SKM-1 treated with dmso at 0.1 percent for 144 hours (cell line): ENCODE results near the gene EXT2.

Experiments used
- DNase-seq: peaks from one replicate; lab custom pipeline; 2025; ENCODE audit not compliant: unreplicated experiment; lab: John Stamatoyannopoulos, UW

The EXT2 gene

GRCh38 chr11:44263738-44264437, 168.4 kb downstream of the EXT2 start:
- DNase-seq, result no peak

DNA sequence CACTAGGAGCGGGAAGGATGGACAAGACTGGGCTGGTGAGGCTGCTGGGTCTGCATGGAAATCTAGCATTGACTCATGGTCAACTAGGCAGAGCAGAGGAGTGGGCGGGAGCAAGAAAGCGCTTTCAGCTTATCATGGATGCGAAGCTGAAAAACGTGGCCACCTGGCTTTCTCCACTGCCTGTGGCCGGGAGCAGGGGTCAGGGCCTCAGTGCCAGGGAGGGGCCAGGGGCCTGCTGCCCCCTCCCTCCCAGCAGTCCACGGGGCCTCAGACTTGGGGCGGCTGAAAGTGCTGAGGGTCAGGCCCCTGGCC, 168.9 kb downstream of the EXT2 start:
- DNase-seq, result no peak

DNA sequence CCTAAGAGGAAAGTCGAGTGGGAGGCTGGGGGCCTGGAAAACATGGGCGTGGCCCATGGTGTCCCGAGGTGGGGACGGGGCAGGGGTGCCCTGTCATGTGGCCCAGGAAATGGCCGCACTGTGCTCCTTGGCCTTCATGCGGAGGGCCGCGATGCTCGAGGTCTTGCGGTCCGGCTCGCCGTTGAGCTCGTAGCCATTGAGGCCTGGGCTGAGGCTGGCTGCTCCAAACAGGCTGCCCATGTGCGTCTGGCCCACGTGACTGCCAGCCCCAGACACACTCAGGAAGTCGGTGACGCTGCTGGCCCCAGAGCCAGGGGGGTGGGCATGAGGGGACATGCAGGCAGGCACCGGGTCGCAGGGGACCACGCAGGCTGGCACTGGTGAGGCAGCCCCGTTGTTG, 169.3 kb downstream of the EXT2 start:
- DNase-seq, result no peak

DNA sequence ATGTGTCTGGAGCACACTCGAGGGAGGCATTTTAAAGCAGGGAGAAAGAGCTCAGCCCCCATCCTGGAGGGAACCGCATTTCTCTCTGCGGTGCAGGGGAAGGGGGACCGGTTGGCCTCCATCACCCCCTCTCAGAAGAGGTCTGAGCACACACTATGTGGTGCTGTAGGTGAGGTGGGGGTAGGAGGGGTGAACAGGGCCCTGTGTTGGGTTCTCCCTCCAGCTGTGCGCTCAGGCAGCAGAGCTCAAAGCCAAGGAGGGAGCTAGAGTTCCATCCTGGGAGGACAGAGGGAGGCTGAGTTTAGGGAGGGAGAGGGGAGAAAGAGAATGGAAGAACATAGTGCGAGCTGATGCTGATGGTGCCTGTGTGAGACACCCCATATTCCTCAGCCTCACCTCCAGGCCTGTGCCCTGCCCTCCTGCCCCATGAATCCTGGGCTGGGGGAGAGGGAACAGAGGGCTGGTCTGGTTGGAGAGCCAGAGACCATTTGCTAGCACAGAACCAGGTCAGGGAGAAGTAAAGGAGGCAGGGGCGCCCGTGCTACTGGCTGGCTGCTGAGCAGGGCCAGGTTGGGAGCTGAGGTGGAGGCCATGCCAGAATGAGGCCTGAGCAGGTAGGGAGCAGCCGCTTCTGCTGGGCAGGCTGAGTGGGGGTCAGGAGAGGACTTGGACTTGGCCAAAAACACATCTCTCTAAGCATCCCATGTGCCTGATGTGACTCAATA, 170.7 kb downstream of the EXT2 start:
- DNase-seq, result no peak

DNA sequence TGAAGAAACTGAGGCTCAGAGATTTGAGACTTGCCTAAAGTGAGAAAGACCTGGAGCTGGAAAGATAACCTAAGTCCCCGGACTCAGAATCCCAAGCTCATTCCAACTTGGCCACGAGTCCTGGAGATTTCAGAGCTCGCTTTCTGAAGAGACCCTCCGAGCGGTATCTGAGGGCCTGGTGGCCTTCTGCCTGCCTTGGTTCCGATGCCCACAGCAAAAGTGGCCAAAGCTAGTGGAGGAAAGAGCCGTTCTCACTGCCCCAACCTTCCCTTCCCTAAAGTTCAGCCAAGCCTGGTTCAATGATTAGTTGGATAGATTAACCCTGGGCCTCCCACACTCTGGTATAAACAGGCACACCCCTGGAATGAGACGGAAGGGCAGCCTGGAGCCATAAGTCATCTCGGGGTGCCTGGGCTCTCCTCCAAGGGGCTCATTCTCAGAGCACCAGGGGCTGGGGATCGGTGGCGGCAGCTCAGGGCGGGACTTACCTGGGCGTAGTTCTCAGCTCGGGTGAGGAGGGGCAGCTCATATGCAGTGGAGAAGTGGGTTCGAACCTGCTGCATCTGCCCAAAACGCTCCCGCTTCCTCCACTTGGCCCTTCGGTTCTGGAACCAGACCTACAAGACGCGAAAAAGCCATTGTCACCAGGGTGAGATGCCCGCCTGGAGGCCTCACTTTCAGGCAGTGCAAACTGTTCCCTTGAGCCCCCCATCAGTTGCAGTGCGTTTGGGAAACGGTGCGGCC, 171.7 kb downstream of the EXT2 start:
- no peak for DNase-seq

GRCh38 chr11:44267750-44268613, 172.5 kb downstream of the EXT2 start:
- no peak for DNase-seq

DNA sequence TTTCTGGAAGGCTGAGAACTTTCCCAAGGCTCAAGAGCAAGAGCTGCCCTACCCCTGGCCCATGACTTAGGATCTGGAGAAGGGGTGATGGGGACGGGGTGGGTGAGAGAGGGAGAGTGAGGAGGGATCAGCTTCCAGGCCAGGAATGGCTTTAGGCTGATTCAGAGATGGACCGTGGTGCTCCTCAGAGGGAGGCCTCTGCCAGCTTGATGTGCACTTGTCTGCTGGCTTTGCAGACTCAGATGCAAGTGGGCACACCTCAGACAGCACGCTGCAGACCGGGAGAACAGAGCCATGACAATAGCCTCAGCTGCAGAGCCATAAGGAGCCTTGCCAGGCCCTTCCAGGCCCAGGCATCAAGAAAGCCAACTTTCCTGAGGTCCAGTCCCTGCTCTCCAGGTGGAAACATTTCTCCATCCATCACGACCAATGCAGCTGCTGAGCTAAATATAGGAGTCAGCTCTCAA, 173.2 kb downstream of the EXT2 start:
- no peak for DNase-seq

DNA sequence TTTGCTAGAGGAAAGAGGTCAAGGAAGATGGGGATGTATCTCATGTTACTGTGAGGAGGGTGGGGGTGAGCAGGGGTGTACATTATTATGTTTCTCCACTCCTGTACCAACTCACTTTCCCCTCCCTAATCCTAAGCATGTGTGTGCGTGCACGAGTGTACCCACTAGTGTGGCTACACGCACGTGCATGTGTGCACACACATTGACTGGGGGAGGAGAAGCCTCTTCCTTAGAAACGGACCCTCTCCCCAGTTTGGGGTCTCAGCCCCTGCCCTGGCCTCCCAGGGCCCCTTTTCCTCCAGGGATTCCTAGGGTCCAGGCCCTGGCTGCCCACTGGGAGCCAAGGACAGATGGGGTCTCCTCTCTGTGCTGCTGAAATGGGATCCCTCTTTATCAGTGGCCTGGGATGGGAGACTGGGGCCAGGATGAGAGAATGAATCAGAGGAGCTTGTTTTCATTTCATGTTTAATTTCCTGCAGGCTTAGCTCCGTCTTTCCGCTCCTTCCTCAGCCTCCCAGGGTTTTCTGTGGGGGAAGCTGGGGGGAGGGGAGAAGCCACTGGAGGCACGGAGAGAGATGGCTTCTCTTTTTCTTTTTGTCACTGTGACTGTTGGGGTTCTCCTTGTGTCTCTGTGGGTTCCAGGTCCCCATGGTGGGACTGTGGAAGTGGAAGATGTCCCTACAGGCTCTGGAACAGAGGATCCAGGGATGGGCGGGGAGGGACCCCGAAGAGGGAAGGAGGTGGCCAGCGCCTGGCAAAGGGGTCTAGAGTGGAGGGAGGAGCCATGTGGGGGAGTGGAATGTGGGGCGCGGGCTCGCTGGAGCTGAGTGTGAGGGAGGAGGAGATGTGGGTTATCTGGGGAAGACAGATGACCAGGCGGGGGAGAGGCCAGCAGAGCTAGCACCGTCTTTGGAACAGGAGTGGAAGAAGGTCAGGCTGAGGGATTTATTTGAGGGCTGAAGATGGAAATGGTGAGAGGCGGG, 174.2 kb downstream of the EXT2 start:
- DNase-seq, result no peak

GRCh38 chr11:44270403-44271273, 175.2 kb downstream of the EXT2 start:
- no peak for DNase-seq

DNA sequence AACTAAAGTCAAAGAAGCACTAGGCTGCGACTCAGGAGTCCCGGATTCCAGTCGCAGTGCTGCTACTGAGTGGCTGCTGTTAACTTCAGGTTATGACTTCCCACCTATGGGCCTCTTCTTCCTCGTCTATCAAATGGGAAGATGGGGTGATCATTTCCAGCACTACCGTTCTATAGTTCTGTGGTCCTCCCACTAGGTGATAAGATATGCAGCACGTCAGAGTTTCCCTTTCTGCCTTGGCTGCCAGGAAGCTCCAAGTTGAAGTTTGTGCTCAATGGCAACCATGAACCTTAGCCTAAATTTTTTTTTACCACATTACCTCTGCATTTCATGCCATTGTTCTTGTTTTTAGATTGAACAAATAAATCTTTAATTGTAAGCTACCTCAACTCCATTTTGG, 175.8 kb downstream of the EXT2 start:
- DNase-seq, result no peak

DNA sequence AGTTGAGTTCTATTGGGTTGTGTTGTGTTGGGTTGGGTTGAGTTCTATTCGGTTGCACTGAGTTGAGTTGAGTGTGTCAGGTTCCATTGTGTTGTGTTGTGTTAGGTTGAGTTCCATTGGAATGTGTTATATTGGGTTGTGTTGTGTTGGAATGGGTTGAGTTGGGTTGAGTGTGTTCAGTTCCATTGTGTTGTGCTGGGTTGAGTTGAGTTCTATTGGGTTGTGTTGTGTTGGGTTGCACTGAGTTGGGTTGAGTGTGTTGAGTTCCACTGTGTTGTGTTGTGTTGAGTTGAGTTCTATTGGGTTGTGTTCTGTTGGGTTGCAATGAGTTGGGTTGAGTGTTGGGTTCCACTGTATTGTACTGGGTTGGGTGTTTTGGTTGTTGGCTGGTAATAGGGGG, 178.9 kb downstream of the EXT2 start:
- DNase-seq, result no peak

DNA sequence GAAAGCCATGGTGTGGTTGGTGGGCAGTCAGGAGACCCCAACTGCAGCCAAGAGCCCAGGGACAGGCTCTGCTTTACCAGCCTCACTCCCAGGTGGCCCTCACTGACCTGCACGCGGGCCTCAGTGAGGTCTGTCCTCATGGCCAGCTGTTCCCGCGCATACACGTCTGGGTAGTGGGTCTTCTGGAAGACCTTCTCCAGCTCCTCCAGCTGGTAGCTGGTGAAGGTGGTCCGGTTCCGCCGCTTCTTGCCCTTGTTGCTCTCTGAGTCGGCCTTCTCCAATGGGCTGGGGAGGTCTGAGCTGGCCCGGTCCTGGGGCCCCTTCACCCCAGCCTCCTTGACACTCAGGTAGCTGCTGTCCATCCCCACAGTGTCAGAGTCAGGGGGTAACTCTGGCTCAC, 179.8 kb downstream of the EXT2 start:
- DNase-seq, result no peak

DNA sequence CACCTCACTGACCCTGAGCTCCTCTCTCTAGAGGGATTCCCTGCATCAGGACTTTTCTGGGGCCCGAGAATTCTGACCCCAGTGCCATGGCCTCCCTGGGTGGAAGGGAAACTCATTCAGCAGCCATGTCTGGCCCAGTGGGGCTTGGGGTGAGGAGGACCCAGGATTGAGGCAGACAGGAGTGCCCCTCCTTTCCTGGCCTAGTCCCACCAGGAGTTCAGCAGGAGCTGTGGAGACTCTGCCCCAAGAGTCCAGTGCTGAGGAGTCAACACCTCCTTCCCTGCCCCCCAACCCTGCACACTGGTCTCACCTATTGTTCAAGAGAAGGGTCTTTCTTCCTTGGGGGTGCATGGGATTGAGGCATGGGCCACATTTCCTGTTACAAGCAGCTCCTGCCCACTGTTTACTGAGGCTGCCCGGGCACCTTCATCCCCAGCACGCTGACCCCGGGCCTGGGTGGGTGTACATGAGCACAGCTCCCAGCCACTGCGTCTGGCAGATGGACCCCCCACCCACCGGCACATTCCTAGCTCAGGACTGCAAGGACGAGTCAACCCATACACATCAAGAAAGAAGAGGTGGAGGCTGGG, 180.6 kb downstream of the EXT2 start:
- DNase-seq, result no peak

- DNase-seq, result no peak
These were observed 182.0 kb downstream of the EXT2 start for GRCh38 chr11:44277196-44278090.

- no peak for DNase-seq
These were observed 184.0 kb downstream of the EXT2 start for GRCh38 chr11:44279483-44279882.

GRCh38 chr11:44280257-44280656, 184.8 kb downstream of the EXT2 start:
- DNase-seq, result no peak

DNA sequence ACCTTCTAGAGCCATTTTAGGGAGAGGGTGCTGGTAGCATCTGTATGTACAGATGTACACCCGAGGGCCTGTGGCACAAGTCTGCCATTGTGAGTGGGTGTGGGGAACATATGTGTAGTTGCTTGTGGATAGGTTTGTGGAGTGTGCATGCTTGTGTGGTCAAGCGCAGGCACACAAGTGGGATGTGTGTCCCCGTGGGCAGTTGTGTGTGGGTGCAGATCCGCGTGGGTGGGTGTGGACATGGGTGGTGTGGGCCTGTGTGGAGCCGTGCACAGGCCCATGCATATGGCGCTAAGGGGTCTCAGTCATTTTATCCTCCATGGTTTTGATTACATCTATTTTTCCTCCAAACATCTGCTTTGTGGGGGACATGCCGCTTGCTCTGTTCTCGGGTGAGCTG, 185.7 kb downstream of the EXT2 start:
- no peak for DNase-seq

DNA sequence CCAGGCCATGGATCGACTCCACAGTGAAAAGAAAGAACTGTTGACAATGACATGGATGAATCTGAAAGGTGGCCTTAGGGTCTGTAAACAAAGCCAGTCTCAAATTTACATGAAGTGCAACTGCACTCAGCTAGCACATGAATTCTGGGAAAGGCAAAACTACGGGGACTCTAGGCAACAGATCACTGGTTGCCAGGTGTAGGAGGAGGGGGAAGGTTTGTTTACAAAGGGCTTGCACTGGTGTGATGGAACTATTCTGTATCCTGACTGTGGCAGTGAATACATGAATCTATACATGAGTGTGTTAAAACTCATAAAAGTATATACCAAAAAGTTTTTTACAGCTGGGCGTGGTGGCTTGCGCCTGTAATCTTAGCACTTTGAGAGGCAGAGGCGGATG, 187.1 kb downstream of the EXT2 start:
- DNase-seq, result no peak
